GM19395 (cell line): ENCODE data around the gene NGF.

ENCODE experiments used
- ATAC-seq: cut with Tn5 transposase; IDR thresholded peaks from one replicate; pipeline ENCODE4 v1.9.1; 2021; ENCODE audit warnings: mild to moderate bottlenecking, moderate library complexity; ENCODE audit not compliant: unreplicated experiment

Gene NGF

GRCh38 chr1:115240297-115240696, 97.8 kb downstream of the NGF start:
- ATAC-seq: no peak

- ATAC-seq: no peak
Observed at GRCh38 chr1:115239426-115239825, 98.6 kb downstream of the NGF start.

GRCh38 chr1:115239148-115239422, 99.0 kb downstream of the NGF start:
- no peak for ATAC-seq

- ATAC-seq: no peak
Observed at GRCh38 chr1:115238336-115239147, 99.5 kb downstream of the NGF start.

GRCh38 chr1:115237507-115237906, 100.5 kb downstream of the NGF start:
- ATAC-seq: no peak

- no peak for ATAC-seq
Observed at GRCh38 chr1:115237023-115237422, 101.0 kb downstream of the NGF start.
